K562 (cell line): ENCODE measurements around the gene UPP1. TPM values are rescaled to one million over a fixed set of nuclear protein-coding genes. Genes with fewer than 3 reads are reported as not detected.

Experiments
- ATAC-seq: fragments of 200-7000 bp; cut with Tn5 transposase; 3 replicates; pipeline ENCODE4 v1.9.1; 2020; ENCODE audit warnings: moderate library complexity
- BruUV-seq: library from RNA; stranded (reverse); fragments of 400-500 nt; replicated peaks from 2 replicates; lab custom pipeline; 2021; lab: Mats Ljungman, UMichigan
- CTCF ChIA-PET: fragments of 300-600 bp; formaldehyde crosslinking; extraction: SDS; loops from one replicate; lab custom pipeline; 2021; ENCODE audit warnings: low intra/inter-chr PET ratio; lab: Yijun Ruan, JAX
- POLR2A ChIA-PET: fragments of 300-600, 350-650 bp; sonication (Branson Sonifier 250); formaldehyde crosslinking; extraction: SDS; loops from one replicate; lab custom pipeline; 2021; ENCODE audit warnings: antibody characterized with exemption, inconsistent platforms; lab: Yijun Ruan, JAX
- DNase-seq, 4 experiments: peaks; one replicate each; pipeline versions ENCODE4 v3.0.0 to v3.0.0-alpha.2; 2011 to 2018; ENCODE audit warnings: low spot score in 3 of 4, mixed read lengths in 3 of 4; ENCODE audit errors: extremely low read depth in 1 of 4
- FAIRE-seq: peaks from 2 replicates; lab custom pipeline; 2011; peaks lifted over from hg19 to GRCh38; lab: Jason Lieb, UNC
- H2AFZ ChIP-seq: 2 replicates; pipeline ENCODE4 v1.6.0; 2011; ENCODE audit warnings: low read depth, low read length, control low read depth, inconsistent platforms
- H3K27ac ChIP-seq: fragments of 200-600 bp; 3 replicates; pipeline ENCODE4 v1.8.0; 2011; ENCODE audit warnings: low read depth, mild to moderate bottlenecking, control low read depth, inconsistent platforms, low read length, moderate library complexity, mixed read lengths; ENCODE audit errors: extremely low read depth
- H3K27me3 ChIP-seq, 2 experiments: fragments of 300-600 bp in 1 of 2; 2 replicates in 1 of 2; 3 replicates in 1 of 2; pipeline versions ENCODE4 v1.6.0 to v1.8.0; 2011; ENCODE audit warnings: inconsistent platforms in 2 of 2, low read length in 2 of 2, mild to moderate bottlenecking in 1 of 2, mixed read lengths in 1 of 2, moderate library complexity in 1 of 2; ENCODE audit not compliant: control insufficient read depth in 2 of 2, insufficient read depth in 2 of 2
- H3K36me3 ChIP-seq: fragments of 300-600 bp; 3 replicates; pipeline ENCODE4 v1.8.0; 2011; ENCODE audit warnings: mild to moderate bottlenecking, low read length, inconsistent platforms; ENCODE audit not compliant: control insufficient read depth, insufficient read depth
- H3K4me1 ChIP-seq, 2 experiments: fragments of 200-600 bp in 1 of 2; replicated peaks in 1 of 2; 2 replicates in 1 of 2; 3 replicates in 1 of 2; pipeline versions ENCODE4 v1.5.1 to v1.8.0; 2011; ENCODE audit warnings: inconsistent platforms in 2 of 2, low read length in 2 of 2, mild to moderate bottlenecking in 1 of 2, mixed read lengths in 1 of 2, moderate library complexity in 1 of 2; ENCODE audit not compliant: control insufficient read depth in 2 of 2, insufficient read depth in 2 of 2
- H3K4me2 ChIP-seq: 2 replicates; pipeline ENCODE4 v1.6.1; 2011; ENCODE audit warnings: low read length, control low read depth, inconsistent platforms, mixed read lengths; ENCODE audit not compliant: insufficient read depth
- H3K4me3 ChIP-seq: fragments of 200-600 bp; sonication (generic), shearing (Covaris generic); 2 replicates; pipeline ENCODE4 v1.5.1; 2016; ENCODE audit warnings: control low read depth, inconsistent platforms
- H3K79me2 ChIP-seq: fragments of 200-600 bp; 3 replicates; pipeline ENCODE4 v1.8.0; 2011; ENCODE audit warnings: low read length, inconsistent platforms; ENCODE audit not compliant: control insufficient read depth, insufficient read depth
- H3K9ac ChIP-seq, 2 experiments: 2 replicates each; pipeline versions ENCODE4 v1.6.0 to v1.6.1; 2011; ENCODE audit warnings: low read depth in 2 of 2, low read length in 2 of 2, control low read depth in 1 of 2, inconsistent platforms in 1 of 2, mild to moderate bottlenecking in 1 of 2, mixed read lengths in 1 of 2; ENCODE audit not compliant: insufficient read depth in 1 of 2
- H3K9me1 ChIP-seq: one replicate; pipeline ENCODE4 v1.6.0; 2011; ENCODE audit warnings: inconsistent platforms, mild to moderate bottlenecking, low read length, moderate library complexity; ENCODE audit not compliant: control insufficient read depth, insufficient read depth
- H3K9me3 ChIP-seq: replicated peaks from 2 replicates; pipeline ENCODE4 v1.5.1; 2011; ENCODE audit warnings: low read depth, low read length, inconsistent platforms; ENCODE audit not compliant: control insufficient read depth, insufficient read depth
- H4K20me1 ChIP-seq: replicated peaks from 2 replicates; pipeline ENCODE4 v1.6.1; 2011; ENCODE audit warnings: low read length, inconsistent platforms, mixed read lengths; ENCODE audit not compliant: control insufficient read depth, insufficient read depth
- E2F3 ChIP-seq: fragments of 250-450 bp; sonication (Bioruptor Pico); IDR thresholded peaks from 2 replicates; pipeline ENCODE4 v1.4.0; 2020; ENCODE audit warnings: mild to moderate bottlenecking
- KAT8 ChIP-seq: fragments of 450-650 bp; IDR thresholded peaks from 2 replicates; pipeline ENCODE4 v1.6.1; 2016; ENCODE audit warnings: low read depth, mild to moderate bottlenecking
- MYNN ChIP-seq, 2 experiments: sonication (generic); formaldehyde crosslinking in 1 of 2; IDR thresholded peaks; 2 replicates each; pipeline versions ENCODE4 v1.5.0 to v1.6.1; 2016 to 2020; ENCODE audit warnings: antibody characterized with exemption in 1 of 2, missing genetic modification reagents in 1 of 2
- TFAM ChIP-seq: fragments of 250-450 bp; sonication (Bioruptor Pico); conservative IDR thresholded peaks from 2 replicates; pipeline ENCODE4 v1.5.0; 2021; ENCODE audit warnings: mild to moderate bottlenecking, moderate library complexity
- ZBTB8A ChIP-seq: fragments of 450-650 bp; IDR thresholded peaks from 2 replicates; pipeline ENCODE4 v1.6.1; 2018; ENCODE audit warnings: mild to moderate bottlenecking, moderate library complexity; ENCODE audit not compliant: partially characterized antibody
- ZNF165 ChIP-seq: fragments of 250-450 bp; sonication (Bioruptor Pico); IDR thresholded peaks from 2 replicates; pipeline ENCODE4 v1.4.0; 2020; ENCODE audit warnings: borderline replicate concordance
- ZNF668 ChIP-seq: fragments of 250-450 bp; sonication (Bioruptor Pico); IDR thresholded peaks from 2 replicates; pipeline ENCODE4 v1.8.0; 2022; ENCODE audit warnings: mild to moderate bottlenecking, inconsistent platforms
- ZNF77 ChIP-seq: fragments of 250-450 bp; sonication (Bioruptor Pico); IDR thresholded peaks from 2 replicates; pipeline ENCODE4 v1.5.0; 2020
- WGBS: fragments of 100-300 bp; shearing (Covaris generic); methylation state at CpG from one replicate; pipeline ENCODE4 v1.1.6; 2016; ENCODE audit warnings: low coverage, mixed read lengths; ENCODE audit not compliant: insufficient coverage; ENCODE audit errors: missing lambda C conversion rate; 5-methylcytosine and 5-hydroxymethylcytosine counted together
- in situ Hi-C: fragments of 300-500 bp; cut with MboI; formaldehyde crosslinking; loops from 4 replicates; pipeline ENCODE4 v1.15.0; 2018; ENCODE audit warnings: inconsistent platforms, mixed read lengths
- intact Hi-C: fragments of 100-400 bp; cut with micrococcal nuclease; formaldehyde crosslinking; loops from 2 replicates; pipeline ENCODE4 v1.14.2; 2022
- polyA plus RNA-seq, 8 experiments: library from polyadenylated mRNA; depleted of rRNA in 4 of 8; stranded (reverse) in 5 of 8; unstranded in 3 of 8; fragments of >200 nt; fragmentation: Nextera tagmentation in 2 of 8; fragmentation: Illumina TruSeq in 1 of 8; extraction: Ambion mirVana in 2 of 8; extraction: Trizol in 1 of 8; gene quantifications; 2 replicates each; pipeline versions ENCODE4 v1.2.1 to v1.2.3, GENCODE V29; 2011 to 2014; ENCODE audit warnings: inconsistent platforms in 1 of 8, missing spikeins in 1 of 8
- total RNA-seq, 7 experiments: library from RNA; depleted of rRNA in 6 of 7; stranded (reverse); fragments of >200 nt in 6 of 7; fragmentation: Illumina TruSeq in 2 of 7; extraction: Trizol in 2 of 7; gene quantifications; 2 replicates each; pipeline versions ENCODE4 v1.2.1 to v1.2.3, GENCODE V29; 2011 to 2021; ENCODE audit warnings: low replicate concordance in 1 of 7
- TF ChIP-seq, protein P1 (sequence below): fragments of 250-450 bp; sonication (Bioruptor Pico); IDR thresholded peaks from 2 replicates; pipeline ENCODE4 v1.5.0; 2020; ENCODE audit warnings: mild to moderate bottlenecking
- TF ChIP-seq, protein P2 (sequence below): fragments of 250-450 bp; sonication (Bioruptor Pico); IDR thresholded peaks from 2 replicates; pipeline ENCODE4 v1.4.0; 2020; ENCODE audit warnings: mild to moderate bottlenecking, moderate library complexity, borderline replicate concordance
- TF ChIP-seq, protein P3 (sequence below): IDR thresholded peaks from 2 replicates; pipeline ENCODE4 v1.6.1; 2011; ENCODE audit not compliant: insufficient read length; ENCODE audit errors: extremely low read depth

The UPP1 gene
- total and polyA plus RNA-seq, 9 of the 15 experiments (the other 6 are each of a cell fraction or from before 2014, with no cell fraction given) = 0.38 to 2.4 (median 0.61) TPM

DNA sequence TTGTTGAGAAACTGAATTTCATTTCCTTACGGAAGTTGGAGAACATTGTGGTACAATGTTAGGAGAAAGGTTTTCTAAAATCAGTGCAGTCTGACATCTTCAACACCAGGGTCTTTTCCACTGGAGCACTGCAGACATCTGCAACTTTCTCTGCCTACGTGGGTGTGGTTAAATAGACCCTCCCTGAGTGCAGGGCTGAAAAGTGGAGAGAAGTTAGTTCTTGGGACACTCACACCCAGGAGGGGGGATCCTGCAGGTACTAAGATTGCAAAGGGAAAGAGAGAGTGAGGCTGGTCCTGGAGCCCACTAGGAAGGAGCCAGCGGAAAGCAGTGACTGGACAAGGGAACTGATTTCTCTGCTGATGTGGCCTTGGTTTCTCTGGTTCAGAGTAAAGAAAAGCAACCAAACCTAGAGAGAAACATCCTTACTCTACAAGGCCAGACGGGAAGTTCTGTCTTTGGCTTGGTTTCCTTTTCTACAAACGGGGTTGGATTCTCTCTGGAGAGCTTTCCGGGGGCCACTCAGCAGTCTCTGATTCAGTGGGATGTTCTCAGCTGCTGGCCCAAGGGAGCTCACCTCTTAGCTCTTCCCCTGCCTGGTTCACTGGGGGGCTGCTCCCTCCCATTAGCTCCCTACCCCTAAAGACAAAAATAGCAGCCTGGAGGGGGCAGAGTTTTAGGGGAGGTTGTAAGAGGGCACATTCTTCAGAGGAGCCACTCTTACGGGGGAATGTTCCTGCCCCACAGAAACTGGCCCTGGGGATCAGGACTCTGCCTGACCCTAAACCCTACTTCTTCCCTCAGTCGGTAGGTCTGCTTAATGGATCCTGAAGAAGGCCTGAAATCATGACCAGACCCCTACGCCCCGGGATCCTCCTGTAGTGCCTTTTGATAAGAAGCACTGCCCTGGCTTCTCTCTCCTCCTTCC is 2.7 kb downstream of the UPP1 start:
- Histone ChIP-seq H4K20me1 (0 out of 2 replicates have a peak, but pooled peaks cover 2% of the 10 kb centered on the region), H3K4me1 (peaks cover 0 to 22% of the 10 kb centered on the region in 2 experiments; a peak in 2 of 5 replicates), H3K9me3 (no peaks in the 10 kb centered on the region)
- no TSS peak for BruUV-seq
- WGBS = 16% methylated on average over 9 of the region's 10 CpGs
- intact Hi-C loops = no loop called here
- FAIRE-seq = no peak
- in situ Hi-C loops = no loop called here
- POLR2A ChIA-PET = interaction anchor here (0.6 to 1.0 kb wide), 3 partner anchors 13 to 140 kb away, joined by 3 to 5 read pairs (median 3); no protein-coding TSS in a partner anchor
- TF ChIP-seq, protein P1, sequence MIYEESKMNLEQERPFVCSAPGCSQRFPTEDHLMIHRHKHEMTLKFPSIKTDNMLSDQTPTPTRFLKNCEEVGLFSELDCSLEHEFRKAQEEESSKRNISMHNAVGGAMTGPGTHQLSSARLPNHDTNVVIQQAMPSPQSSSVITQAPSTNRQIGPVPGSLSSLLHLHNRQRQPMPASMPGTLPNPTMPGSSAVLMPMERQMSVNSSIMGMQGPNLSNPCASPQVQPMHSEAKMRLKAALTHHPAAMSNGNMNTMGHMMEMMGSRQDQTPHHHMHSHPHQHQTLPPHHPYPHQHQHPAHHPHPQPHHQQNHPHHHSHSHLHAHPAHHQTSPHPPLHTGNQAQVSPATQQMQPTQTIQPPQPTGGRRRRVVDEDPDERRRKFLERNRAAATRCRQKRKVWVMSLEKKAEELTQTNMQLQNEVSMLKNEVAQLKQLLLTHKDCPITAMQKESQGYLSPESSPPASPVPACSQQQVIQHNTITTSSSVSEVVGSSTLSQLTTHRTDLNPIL (CRISPR knock-in tag) = no peak
- TF ChIP-seq KAT8 (no peak), MYNN (IDR thresholded peaks at IDR 0.05) (no peak), MYNN (CRISPR knock-in tag; IDR thresholded peaks at IDR 0.05) (no peak), ZBTB8A (no peak), TFAM (CRISPR knock-in tag) (no peak), ZNF165 (CRISPR knock-in tag) (no peak), ZNF668 (CRISPR knock-in tag) (no peak), ZNF77 (CRISPR knock-in tag) (no peak), E2F3 (CRISPR knock-in tag) (no peak)
- TF ChIP-seq, protein P2, sequence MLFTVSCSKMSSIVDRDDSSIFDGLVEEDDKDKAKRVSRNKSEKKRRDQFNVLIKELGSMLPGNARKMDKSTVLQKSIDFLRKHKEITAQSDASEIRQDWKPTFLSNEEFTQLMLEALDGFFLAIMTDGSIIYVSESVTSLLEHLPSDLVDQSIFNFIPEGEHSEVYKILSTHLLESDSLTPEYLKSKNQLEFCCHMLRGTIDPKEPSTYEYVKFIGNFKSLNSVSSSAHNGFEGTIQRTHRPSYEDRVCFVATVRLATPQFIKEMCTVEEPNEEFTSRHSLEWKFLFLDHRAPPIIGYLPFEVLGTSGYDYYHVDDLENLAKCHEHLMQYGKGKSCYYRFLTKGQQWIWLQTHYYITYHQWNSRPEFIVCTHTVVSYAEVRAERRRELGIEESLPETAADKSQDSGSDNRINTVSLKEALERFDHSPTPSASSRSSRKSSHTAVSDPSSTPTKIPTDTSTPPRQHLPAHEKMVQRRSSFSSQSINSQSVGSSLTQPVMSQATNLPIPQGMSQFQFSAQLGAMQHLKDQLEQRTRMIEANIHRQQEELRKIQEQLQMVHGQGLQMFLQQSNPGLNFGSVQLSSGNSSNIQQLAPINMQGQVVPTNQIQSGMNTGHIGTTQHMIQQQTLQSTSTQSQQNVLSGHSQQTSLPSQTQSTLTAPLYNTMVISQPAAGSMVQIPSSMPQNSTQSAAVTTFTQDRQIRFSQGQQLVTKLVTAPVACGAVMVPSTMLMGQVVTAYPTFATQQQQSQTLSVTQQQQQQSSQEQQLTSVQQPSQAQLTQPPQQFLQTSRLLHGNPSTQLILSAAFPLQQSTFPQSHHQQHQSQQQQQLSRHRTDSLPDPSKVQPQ = no peak
- TF ChIP-seq, protein P3, sequence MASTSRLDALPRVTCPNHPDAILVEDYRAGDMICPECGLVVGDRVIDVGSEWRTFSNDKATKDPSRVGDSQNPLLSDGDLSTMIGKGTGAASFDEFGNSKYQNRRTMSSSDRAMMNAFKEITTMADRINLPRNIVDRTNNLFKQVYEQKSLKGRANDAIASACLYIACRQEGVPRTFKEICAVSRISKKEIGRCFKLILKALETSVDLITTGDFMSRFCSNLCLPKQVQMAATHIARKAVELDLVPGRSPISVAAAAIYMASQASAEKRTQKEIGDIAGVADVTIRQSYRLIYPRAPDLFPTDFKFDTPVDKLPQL = no peak
- TF ChIP-seq, all 486 proteins: peak for 0
- peaks cover 10 to 32% of the 10 kb centered on the region in 2 experiments; a peak in 4 of 5 replicates for H3K27me3 ChIP-seq
- DNase-seq (no peak), ATAC-seq (no peak)
- no peaks in the 10 kb centered on the region for H3K9me1 ChIP-seq
- H2AFZ ChIP-seq = no peak overlapping the region
- no peaks in the 10 kb centered on the region for H3K79me2 ChIP-seq
- H3K36me3 ChIP-seq = no peaks in the 10 kb centered on the region
- no peak overlapping the region for H3K4me2 ChIP-seq
- H3K9ac ChIP-seq = no peak overlapping the region
- H3K4me3 ChIP-seq = no peak overlapping the region
- no peak overlapping the region for H3K27ac ChIP-seq
- CTCF ChIA-PET = interaction anchor here (0.6 to 1.0 kb wide), 2 partner anchors 100 to 122 kb away, joined by 3 read pairs; no protein-coding TSS in a partner anchor
